ENCODE data around the gene CHD3.
"Not testable (repeated sequence)": the region's sequence is repeated elsewhere in the genome, so short reads cannot be mapped to it uniquely, and the experiment has no call there.

Gene CHD3

DNA sequence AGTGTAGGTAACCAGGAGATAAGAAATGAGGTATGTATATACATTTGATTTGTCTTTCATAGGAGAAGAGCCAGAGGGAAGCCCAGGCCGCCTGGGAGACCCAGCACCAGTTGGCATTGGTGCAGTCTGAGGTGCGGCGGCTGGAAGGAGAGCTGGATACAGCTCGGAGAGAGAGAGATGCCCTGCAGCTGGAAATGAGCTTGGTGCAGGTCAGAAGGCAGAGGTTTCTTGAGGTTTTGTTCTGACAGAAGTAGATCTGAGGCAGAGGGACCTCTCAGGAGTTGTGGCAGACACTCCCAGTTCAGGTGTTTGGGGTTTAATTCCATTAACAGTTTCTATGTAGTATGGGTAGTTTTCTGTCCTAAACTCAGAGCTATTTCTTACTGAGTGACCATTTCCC is 51.4 kb downstream of the CHD3 start:
- no peak for DNase-seq

DNA sequence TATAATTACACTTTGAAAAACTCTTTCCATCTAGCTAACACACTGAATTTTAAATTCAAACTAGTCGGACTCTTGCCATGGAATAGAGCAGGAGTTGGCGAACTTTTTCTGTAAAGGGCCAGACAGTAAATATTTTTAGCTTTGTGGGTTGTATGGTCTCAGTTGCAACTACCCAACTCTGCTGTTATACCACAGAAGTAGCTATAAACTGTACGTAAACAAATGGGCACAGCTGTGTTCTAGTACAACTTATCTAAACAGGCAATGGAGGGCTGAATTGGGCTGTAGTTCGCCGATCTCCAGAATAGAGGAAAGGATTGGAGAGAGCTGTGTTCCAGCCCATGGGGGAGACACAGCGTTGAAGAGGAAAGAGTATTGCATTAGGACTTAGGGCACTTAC is 52.2 kb downstream of the CHD3 start:
- no peak for DNase-seq

DNA sequence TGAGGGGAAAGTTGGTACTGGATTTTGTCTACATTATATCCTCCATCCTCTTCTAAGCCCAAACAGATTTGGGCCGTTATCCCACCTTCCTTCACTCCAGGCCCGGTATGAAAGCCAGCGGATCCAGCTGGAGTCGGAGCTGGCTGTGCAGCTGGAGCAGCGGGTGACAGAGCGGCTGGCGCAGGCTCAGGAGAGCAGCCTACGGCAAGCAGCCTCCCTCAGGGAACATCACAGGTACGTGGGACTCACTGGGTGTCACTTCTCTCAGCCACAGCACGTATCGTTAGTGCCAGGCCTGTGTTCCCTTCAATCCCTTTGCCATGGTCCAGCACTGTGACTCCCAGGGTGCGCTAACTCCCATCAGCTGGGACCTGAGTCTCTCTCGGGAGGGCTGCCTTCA is 54.7 kb downstream of the CHD3 start:
- DNase-seq: no peak

DNA sequence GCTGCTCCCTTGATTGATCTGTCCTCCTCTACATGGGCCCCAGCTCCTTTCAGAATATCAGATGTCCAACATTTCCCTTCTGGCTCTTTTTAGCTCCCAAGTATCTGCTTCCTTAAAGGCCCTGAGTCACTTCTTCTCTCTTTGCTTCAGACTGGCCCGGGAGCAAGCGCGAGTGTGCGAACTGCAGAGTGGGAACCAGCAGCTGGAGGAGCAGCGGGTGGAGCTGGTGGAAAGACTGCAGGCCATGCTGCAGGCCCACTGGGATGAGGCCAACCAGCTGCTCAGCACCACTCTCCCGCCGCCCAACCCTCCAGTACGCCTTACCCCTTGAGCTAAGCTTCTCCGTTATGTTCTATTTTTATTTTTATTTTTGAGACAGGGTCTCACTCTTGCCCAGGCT is 55.7 kb downstream of the CHD3 start:
- DNase-seq: no peak

DNA sequence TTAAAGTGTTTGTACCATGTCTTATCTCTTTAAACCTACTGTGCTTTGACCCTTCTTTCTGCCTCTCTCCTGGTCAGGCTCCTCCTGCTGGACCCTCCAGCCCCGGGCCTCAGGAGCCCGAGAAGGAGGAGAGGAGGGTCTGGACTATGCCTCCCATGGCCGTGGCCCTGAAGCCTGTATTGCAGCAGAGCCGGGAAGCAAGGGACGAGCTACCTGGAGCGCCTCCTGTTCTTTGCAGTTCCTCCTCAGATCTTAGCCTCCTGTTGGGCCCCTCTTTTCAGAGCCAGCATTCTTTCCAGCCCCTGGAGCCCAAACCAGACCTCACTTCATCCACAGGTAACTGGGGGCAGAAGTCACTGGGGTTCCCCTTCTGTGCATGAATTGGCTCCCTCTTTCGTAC is 57.1 kb downstream of the CHD3 start:
- no peak for DNase-seq

DNA sequence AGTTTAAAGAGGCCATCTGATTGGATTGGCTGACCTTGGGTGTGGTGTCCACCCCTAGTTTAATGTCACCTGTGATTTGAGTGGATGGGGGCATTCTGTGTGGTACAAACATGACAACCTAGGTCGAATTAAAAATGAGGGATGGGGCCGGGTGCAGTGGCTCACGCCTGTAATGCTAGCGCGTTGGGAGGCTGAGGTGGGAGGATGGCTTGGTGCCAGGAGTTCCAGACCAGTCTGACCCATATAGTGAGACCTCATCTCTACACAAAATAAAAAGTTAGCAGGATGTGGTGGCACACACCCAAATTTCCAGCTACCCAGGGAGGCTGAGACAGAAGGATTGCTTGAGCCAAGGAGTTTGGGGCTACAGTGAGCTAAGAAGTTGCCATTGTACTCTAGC is 57.9 kb downstream of the CHD3 start:
- DNase-seq: no peak

DNA sequence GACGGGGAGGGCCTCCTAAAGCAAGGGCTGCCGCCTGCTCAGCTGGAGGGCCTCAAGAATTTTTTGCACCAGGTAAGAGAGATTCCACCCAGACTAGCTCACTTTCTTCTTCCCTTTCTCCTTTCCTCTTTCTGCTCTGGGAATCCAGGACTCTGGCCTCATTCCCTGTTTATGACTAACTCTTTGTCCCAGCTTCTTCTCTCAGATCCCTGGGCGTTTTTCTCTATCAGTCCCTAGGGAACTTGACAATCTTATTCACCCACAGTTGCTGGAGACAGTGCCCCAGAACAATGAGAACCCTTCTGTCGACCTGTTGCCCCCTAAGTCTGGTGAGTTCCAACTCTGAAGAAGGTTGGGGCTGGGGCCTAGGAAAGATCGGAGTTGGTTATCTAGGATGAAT is 59.1 kb downstream of the CHD3 start:
- DNase-seq: no peak

DNA sequence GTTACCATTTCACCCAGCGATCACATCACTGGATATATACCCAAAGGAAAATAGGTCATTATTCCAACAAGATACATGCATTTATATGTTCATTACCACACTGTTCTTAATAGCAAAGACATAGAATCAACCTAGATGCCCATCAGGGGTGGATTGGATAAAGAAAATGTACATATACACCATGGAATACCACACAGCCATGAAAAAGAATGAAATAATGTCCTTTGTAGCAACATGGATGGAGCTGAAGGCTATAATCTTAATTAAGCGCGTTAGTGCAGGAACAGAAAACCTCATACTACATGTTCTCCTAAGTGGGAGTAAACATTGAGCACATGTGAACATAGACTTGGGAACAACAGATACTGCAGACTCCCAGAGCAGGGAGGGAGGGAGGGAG is 62.0 kb downstream of the CHD3 start:
- no peak for DNase-seq

DNA sequence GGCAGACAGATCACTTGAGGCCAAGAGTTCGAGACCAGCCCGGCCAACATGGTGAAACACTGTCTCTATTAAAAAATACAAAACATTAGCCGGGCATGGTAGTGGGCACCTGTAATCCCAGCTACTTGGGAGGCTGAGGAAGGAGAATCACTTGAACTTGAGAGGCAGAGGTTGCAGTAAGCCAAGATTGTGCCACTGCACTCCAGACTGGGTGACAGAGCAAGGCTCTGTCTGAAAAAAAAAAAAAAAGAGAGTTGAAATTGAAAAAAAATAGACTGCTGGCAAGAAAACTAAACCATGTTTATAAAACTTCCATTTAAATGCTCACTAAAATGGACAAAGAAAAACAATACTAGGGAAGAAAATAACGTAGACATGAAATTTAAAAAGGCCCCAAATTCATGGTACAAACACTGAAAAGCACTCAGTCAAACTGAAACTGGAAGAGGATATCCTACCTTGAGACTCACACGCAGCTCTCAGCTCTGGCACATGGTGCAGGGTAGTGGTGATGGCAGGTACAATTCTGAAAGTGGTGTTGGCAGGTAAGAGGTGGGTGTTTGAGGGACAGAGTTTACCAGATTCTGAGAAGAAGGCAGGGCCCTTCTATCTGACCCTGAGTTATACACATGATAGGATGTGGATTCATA is 62.7 kb downstream of the CHD3 start:
- no peak for DNase-seq

DNA sequence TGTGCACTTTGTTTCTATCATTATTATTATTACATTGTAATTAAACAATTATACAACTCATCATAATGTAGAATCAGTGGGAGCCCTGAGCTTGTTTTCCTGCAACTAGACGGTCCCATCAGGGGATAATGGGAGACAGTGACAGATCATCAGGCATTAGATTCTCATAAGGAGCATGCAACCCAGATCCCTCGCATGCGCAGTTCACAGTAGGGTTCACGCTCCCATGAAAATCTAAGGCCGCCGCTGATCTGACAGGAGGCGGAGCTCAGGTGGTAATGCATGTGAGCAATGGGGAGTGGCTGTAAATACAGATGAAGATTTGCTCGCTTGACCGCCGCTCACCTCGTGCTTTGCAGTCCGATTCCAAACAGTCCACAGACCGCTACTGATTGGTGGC is 64.7 kb downstream of the CHD3 start:
- DNase-seq: not testable (repeated sequence)

DNA sequence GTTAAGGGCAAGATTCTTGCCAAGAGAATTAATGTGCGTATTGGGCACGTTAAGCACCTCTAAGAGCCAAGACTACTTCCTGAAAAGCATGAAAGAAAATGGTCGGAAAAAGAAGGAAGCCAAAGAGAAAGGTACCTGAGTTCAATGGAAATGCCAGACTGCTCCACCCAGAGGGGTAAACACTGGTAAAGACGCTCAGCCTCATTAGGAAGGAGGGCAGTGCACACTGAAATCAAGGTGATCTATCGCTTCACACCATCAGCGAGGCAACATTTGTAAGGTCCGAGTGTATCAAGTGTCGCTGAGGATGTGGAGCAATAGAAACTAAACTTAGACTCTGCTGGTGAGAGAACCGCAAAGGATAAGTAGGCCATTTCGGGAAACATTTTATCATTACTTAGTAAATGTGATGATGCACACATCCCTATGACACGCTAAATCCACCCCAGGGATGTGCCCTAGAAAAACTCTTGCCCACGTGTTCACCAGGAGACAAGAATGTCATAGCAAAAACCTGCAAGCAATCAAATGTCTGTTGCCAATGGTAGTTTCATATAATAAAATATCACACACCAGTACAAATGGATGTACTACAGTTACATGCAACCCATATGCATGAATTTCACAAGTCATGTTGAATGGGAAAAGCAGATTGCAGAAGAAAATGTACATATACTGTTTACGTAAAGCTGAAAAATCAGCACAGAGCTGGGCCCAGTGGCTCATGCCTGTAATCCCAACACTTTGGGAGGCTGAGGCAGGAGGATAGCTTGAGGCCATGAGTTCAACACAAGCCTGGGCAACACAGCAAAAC is 67.0 kb downstream of the CHD3 start:
- no peak for DNase-seq

DNA sequence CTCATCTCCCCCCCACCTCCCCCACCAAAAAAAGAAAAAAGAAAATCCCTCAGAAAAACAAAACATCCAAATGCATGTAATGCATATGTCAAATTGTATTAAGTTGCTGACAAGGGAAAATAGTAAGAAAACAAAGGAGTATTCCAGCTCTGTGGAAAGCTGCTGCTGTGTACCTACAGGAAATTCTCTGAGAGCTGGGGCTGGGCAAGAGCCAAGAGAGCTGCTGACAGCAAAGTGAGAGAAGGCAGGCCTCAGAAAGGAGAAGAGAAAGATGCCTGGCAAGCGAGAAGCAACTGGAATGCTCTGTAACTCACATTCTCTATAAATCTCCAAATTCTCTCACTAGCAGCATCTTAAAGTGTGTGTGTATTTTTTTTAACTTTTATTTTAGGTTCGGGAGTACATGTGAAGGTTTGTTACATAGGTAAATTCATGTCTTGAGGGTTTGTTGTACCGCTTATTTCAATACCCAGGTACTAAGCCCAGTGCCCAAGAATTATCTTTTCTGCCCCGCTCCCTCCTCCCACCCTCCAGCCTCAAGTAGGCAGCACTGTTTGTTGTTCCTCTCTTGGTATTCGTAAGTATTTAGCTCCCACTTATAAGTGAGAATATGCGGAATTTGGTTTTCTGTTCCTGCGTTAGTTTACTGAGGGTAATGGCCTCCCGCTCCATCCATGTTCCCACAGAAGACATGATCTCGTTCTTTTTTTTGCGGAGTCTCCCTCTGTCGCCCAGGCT is 67.8 kb downstream of the CHD3 start:
- no peak for DNase-seq

DNA sequence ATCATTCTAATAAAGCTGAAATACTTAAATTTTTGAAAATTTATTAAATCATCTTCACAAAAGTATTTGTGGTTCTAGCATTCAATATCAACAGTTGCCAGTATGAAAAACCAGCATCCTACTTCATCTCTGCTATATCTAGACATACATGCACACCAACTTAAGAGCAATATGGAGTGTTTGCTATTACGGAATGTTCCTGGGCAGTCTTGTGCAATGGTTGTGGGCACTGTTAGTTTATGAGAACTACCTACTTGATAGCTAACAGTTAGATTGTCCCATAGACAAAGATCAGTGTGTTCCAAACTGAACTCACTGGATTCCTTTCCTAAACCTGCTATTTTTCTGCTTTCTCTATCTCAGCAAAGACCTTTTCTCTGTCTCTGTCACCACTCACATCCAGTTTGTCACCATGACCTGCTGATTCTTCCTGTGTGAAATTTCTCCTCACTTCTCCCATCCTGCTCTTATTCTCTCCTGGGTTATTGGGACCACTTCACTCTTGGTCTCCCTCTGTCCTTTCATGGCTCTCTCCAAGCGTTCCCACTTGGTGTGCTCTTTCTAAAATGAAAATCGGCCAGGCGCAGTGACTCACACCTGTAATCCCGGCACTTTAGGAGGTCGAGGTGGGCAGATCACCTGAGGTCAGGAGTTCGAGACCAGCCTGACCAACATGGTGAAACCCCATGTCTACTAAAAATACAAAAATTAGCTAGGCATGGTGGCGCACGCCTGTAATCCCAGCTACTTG is 71.1 kb downstream of the CHD3 start:
- DNase-seq: no peak

DNA sequence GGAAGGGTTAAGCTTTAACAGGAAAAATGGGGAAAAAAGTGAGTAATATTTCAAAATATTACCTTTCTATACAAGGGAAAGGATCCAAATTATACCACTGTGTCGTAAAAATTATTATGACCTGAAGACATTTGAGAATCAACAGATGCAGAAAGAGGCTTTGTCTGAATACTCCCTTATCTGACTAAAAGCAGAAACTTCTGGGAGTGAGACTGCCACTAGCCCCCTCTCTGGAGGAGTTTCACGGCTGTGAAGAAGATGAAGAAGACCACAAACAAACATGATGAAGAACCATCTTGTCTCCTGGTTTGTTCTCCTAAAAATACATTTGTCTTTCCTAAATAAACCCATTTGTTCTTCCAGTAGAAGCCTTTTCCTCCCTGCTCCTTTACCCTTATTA is 72.8 kb downstream of the CHD3 start:
- DNase-seq: no peak

All from activated effector memory CD4-positive, alpha-beta T cell treated with Interleukin-2 at 50 U/mL for 16 hours (primary cell).